K562 (cell line): Measurements from ENCODE around the gene MSH2. TPM values are rescaled to one million over a fixed set of nuclear protein-coding genes. Genes with fewer than 3 reads are reported as not detected.

ENCODE experiments used
- ATAC-seq: fragments of 200-7000 bp; cut with Tn5 transposase; 3 replicates; pipeline ENCODE4 v1.9.1; 2020; ENCODE audit warnings: moderate library complexity
- BruUV-seq: library from RNA; stranded (reverse); fragments of 400-500 nt; replicated peaks from 2 replicates; lab custom pipeline; 2021; lab: Mats Ljungman, UMichigan
- CTCF ChIA-PET: fragments of 300-600 bp; formaldehyde crosslinking; extraction: SDS; loops from one replicate; lab custom pipeline; 2021; ENCODE audit warnings: low intra/inter-chr PET ratio; lab: Yijun Ruan, JAX
- POLR2A ChIA-PET: fragments of 300-600, 350-650 bp; sonication (Branson Sonifier 250); formaldehyde crosslinking; extraction: SDS; loops from one replicate; lab custom pipeline; 2021; ENCODE audit warnings: antibody characterized with exemption, inconsistent platforms; lab: Yijun Ruan, JAX
- DNase-seq, 4 experiments: peaks; one replicate each; pipeline versions ENCODE4 v3.0.0 to v3.0.0-alpha.2; 2011 to 2018; ENCODE audit warnings: low spot score in 3 of 4, mixed read lengths in 3 of 4; ENCODE audit errors: extremely low read depth in 1 of 4
- FAIRE-seq: peaks from 2 replicates; lab custom pipeline; 2011; peaks lifted over from hg19 to GRCh38; lab: Jason Lieb, UNC
- H2AFZ ChIP-seq: 2 replicates; pipeline ENCODE4 v1.6.0; 2011; ENCODE audit warnings: low read depth, low read length, control low read depth, inconsistent platforms
- H3K27ac ChIP-seq: fragments of 200-600 bp; 3 replicates; pipeline ENCODE4 v1.8.0; 2011; ENCODE audit warnings: low read depth, mild to moderate bottlenecking, control low read depth, inconsistent platforms, low read length, moderate library complexity, mixed read lengths; ENCODE audit errors: extremely low read depth
- H3K27me3 ChIP-seq, 2 experiments: fragments of 300-600 bp in 1 of 2; 2 replicates in 1 of 2; 3 replicates in 1 of 2; pipeline versions ENCODE4 v1.6.0 to v1.8.0; 2011; ENCODE audit warnings: inconsistent platforms in 2 of 2, low read length in 2 of 2, mild to moderate bottlenecking in 1 of 2, mixed read lengths in 1 of 2, moderate library complexity in 1 of 2; ENCODE audit not compliant: control insufficient read depth in 2 of 2, insufficient read depth in 2 of 2
- H3K36me3 ChIP-seq: fragments of 300-600 bp; 3 replicates; pipeline ENCODE4 v1.8.0; 2011; ENCODE audit warnings: mild to moderate bottlenecking, low read length, inconsistent platforms; ENCODE audit not compliant: control insufficient read depth, insufficient read depth
- H3K4me1 ChIP-seq, 2 experiments: fragments of 200-600 bp in 1 of 2; replicated peaks in 1 of 2; 2 replicates in 1 of 2; 3 replicates in 1 of 2; pipeline versions ENCODE4 v1.5.1 to v1.8.0; 2011; ENCODE audit warnings: inconsistent platforms in 2 of 2, low read length in 2 of 2, mild to moderate bottlenecking in 1 of 2, mixed read lengths in 1 of 2, moderate library complexity in 1 of 2; ENCODE audit not compliant: control insufficient read depth in 2 of 2, insufficient read depth in 2 of 2
- H3K4me2 ChIP-seq: 2 replicates; pipeline ENCODE4 v1.6.1; 2011; ENCODE audit warnings: low read length, control low read depth, inconsistent platforms, mixed read lengths; ENCODE audit not compliant: insufficient read depth
- H3K4me3 ChIP-seq: fragments of 200-600 bp; sonication (generic), shearing (Covaris generic); 2 replicates; pipeline ENCODE4 v1.5.1; 2016; ENCODE audit warnings: control low read depth, inconsistent platforms
- H3K79me2 ChIP-seq: fragments of 200-600 bp; 3 replicates; pipeline ENCODE4 v1.8.0; 2011; ENCODE audit warnings: low read length, inconsistent platforms; ENCODE audit not compliant: control insufficient read depth, insufficient read depth
- H3K9ac ChIP-seq, 2 experiments: 2 replicates each; pipeline versions ENCODE4 v1.6.0 to v1.6.1; 2011; ENCODE audit warnings: low read depth in 2 of 2, low read length in 2 of 2, control low read depth in 1 of 2, inconsistent platforms in 1 of 2, mild to moderate bottlenecking in 1 of 2, mixed read lengths in 1 of 2; ENCODE audit not compliant: insufficient read depth in 1 of 2
- H3K9me1 ChIP-seq: one replicate; pipeline ENCODE4 v1.6.0; 2011; ENCODE audit warnings: inconsistent platforms, mild to moderate bottlenecking, low read length, moderate library complexity; ENCODE audit not compliant: control insufficient read depth, insufficient read depth
- H3K9me3 ChIP-seq: replicated peaks from 2 replicates; pipeline ENCODE4 v1.5.1; 2011; ENCODE audit warnings: low read depth, low read length, inconsistent platforms; ENCODE audit not compliant: control insufficient read depth, insufficient read depth
- H4K20me1 ChIP-seq: replicated peaks from 2 replicates; pipeline ENCODE4 v1.6.1; 2011; ENCODE audit warnings: low read length, inconsistent platforms, mixed read lengths; ENCODE audit not compliant: control insufficient read depth, insufficient read depth
- CUX1 ChIP-seq: fragments of 200-800 bp; sonication (Bioruptor generic); IDR thresholded peaks from 2 replicates; pipeline ENCODE4 v1.6.1; 2016; ENCODE audit warnings: missing genetic modification characterization, missing compliant biosample characterization
- DDX20 ChIP-seq: fragments of 450-650 bp; IDR thresholded peaks from 2 replicates; pipeline ENCODE4 v1.6.1; 2016; ENCODE audit warnings: missing genetic modification characterization, low read depth, mild to moderate bottlenecking, missing compliant biosample characterization, moderate library complexity
- HNRNPUL1 ChIP-seq: fragments of 200-400 bp; formaldehyde crosslinking; IDR thresholded peaks from 2 replicates; pipeline ENCODE4 v1.6.1; 2017; ENCODE audit warnings: low read length
- KLF6 ChIP-seq: fragments of 250-450 bp; sonication (Bioruptor Pico); IDR thresholded peaks from 2 replicates; pipeline ENCODE4 v1.4.0; 2020; ENCODE audit warnings: mild to moderate bottlenecking, moderate library complexity, borderline replicate concordance
- MAFK ChIP-seq: IDR thresholded peaks from 2 replicates; pipeline ENCODE4 v1.6.1; 2011; ENCODE audit warnings: low read length, improper control_type of control experiment
- MTA3 ChIP-seq: fragments of 450-650 bp; formaldehyde crosslinking; IDR thresholded peaks from 2 replicates; pipeline ENCODE4 v1.6.1; 2017; ENCODE audit warnings: mild to moderate bottlenecking, borderline replicate concordance
- SAP30 ChIP-seq: fragments of 200-600 bp; sonication (generic); IDR thresholded peaks from 2 replicates; pipeline ENCODE4 v1.6.1; 2012; ENCODE audit warnings: borderline replicate concordance, low read depth, mild to moderate bottlenecking, moderate library complexity, low read length, control low read depth, inconsistent platforms; ENCODE audit not compliant: insufficient read depth, poor library complexity, severe bottlenecking
- ZBTB40 ChIP-seq, 2 experiments: fragments of 450-650 bp in 1 of 2; sonication (generic) in 1 of 2; formaldehyde crosslinking in 1 of 2; IDR thresholded peaks; 2 replicates each; pipeline versions ENCODE4 v1.7.1 to v1.9.0; 2016 to 2022; ENCODE audit warnings: inconsistent platforms in 1 of 2, mild to moderate bottlenecking in 1 of 2, missing genetic modification reagents in 1 of 2
- WGBS: fragments of 100-300 bp; shearing (Covaris generic); methylation state at CpG from one replicate; pipeline ENCODE4 v1.1.6; 2016; ENCODE audit warnings: low coverage, mixed read lengths; ENCODE audit not compliant: insufficient coverage; ENCODE audit errors: missing lambda C conversion rate; 5-methylcytosine and 5-hydroxymethylcytosine counted together
- in situ Hi-C: fragments of 300-500 bp; cut with MboI; formaldehyde crosslinking; loops from 4 replicates; pipeline ENCODE4 v1.15.0; 2018; ENCODE audit warnings: inconsistent platforms, mixed read lengths
- intact Hi-C: fragments of 100-400 bp; cut with micrococcal nuclease; formaldehyde crosslinking; loops from 2 replicates; pipeline ENCODE4 v1.14.2; 2022
- polyA plus RNA-seq, 8 experiments: library from polyadenylated mRNA; depleted of rRNA in 4 of 8; stranded (reverse) in 5 of 8; unstranded in 3 of 8; fragments of >200 nt; fragmentation: Nextera tagmentation in 2 of 8; fragmentation: Illumina TruSeq in 1 of 8; extraction: Ambion mirVana in 2 of 8; extraction: Trizol in 1 of 8; gene quantifications; 2 replicates each; pipeline versions ENCODE4 v1.2.1 to v1.2.3, GENCODE V29; 2011 to 2014; ENCODE audit warnings: inconsistent platforms in 1 of 8, missing spikeins in 1 of 8
- total RNA-seq, 7 experiments: library from RNA; depleted of rRNA in 6 of 7; stranded (reverse); fragments of >200 nt in 6 of 7; fragmentation: Illumina TruSeq in 2 of 7; extraction: Trizol in 2 of 7; gene quantifications; 2 replicates each; pipeline versions ENCODE4 v1.2.1 to v1.2.3, GENCODE V29; 2011 to 2021; ENCODE audit warnings: low replicate concordance in 1 of 7

MSH2 gene
- total and polyA plus RNA-seq, 9 of the 15 experiments (the other 6 are each of a cell fraction or from before 2014, with no cell fraction given), result 51.8 to 139 (median 113) TPM

DNA sequence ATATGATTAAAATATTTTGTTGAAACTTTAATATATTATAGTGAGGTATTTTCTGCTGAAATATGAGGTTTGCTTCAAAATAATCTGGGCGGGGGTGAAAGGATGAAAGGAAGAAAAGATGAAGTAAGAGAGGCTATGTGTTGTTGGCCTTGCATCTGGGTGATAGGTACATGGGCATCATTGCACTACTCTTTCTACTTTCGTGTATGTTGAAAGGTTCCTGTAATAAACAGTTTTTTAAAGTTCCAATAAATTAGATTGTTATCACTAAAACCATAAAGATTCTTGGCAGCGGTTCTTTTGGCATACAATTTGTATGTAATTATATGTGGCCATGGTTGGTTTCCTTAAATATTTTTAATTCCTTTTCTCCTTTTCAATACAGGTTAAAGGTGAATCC is 23.6 kb upstream of the MSH2 start:
- Histone ChIP-seq H3K36me3 (peaks cover 39% of the 10 kb centered on the region; the same call in 1 of the 3 replicates), H3K27ac (no peak overlapping the region), H3K4me1 (no peaks in the 10 kb centered on the region), H3K79me2 (no peaks in the 10 kb centered on the region), H4K20me1 (no peaks in the 10 kb centered on the region), H3K4me2 (no peak overlapping the region), H3K9me1 (no peaks in the 10 kb centered on the region), H3K9ac (no peak overlapping the region), H2AFZ (no peak overlapping the region), H3K4me3 (no peak overlapping the region), H3K27me3 (no peaks in the 10 kb centered on the region), H3K9me3 (no peaks in the 10 kb centered on the region)
- DNase-seq (no peak), FAIRE-seq (no peak), ATAC-seq (no peak)
- in situ Hi-C loops, result no loop called here
- 58% methylated on average over 3 of the region's 3 CpGs for WGBS
- ChIA-PET CTCF (no interaction called here), POLR2A (no interaction called here)
- intact Hi-C loops, result no loop called here
- no TSS peak for BruUV-seq
- no peak for TF ChIP-seq ZBTB40 (IDR thresholded peaks at IDR 0.05)
- TF ChIP-seq ZBTB40 (CRISPR knock-in tag; IDR thresholded peaks at IDR 0.05), result no peak
- no peak for TF ChIP-seq KLF6 (CRISPR knock-in tag)
- no peak for TF ChIP-seq CUX1 (CRISPR knock-in tag)
- TF ChIP-seq HNRNPUL1, result no peak
- no peak for TF ChIP-seq SAP30
- TF ChIP-seq MAFK, result no peak
- no peak for TF ChIP-seq MTA3
- no peak for TF ChIP-seq DDX20 (tag)
